ENCODE data around the gene PTPRD.

GRCh38 chr9:9054354-9054992 lies 1558.3 kb downstream of the PTPRD start:
- TF ChIP-seq, protein P1, sequence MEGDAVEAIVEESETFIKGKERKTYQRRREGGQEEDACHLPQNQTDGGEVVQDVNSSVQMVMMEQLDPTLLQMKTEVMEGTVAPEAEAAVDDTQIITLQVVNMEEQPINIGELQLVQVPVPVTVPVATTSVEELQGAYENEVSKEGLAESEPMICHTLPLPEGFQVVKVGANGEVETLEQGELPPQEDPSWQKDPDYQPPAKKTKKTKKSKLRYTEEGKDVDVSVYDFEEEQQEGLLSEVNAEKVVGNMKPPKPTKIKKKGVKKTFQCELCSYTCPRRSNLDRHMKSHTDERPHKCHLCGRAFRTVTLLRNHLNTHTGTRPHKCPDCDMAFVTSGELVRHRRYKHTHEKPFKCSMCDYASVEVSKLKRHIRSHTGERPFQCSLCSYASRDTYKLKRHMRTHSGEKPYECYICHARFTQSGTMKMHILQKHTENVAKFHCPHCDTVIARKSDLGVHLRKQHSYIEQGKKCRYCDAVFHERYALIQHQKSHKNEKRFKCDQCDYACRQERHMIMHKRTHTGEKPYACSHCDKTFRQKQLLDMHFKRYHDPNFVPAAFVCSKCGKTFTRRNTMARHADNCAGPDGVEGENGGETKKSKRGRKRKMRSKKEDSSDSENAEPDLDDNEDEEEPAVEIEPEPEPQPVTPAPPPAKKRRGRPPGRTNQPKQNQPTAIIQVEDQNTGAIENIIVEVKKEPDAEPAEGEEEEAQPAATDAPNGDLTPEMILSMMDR (conservative IDR thresholded peaks at IDR 0.05 in 1 of 2, IDR thresholded peaks at IDR 0.05 in 1 of 2; ENCODE audit: extremely low read depth in 1 of 2, insufficient read depth in 1 of 2, low read depth in 1 of 2, low read length in 2 of 2): no peak
- no peak for TF ChIP-seq EZH2 (IDR thresholded peaks at IDR 0.05; ENCODE audit: borderline replicate concordance, low read length)
